GM19099 (cell line): ENCODE results near the gene THRA.

Experiments used
- POLR2A ChIP-seq: IDR thresholded peaks from 3 replicates; pipeline ENCODE4 v1.6.1; 2011; ENCODE audit warnings: low read depth; ENCODE audit not compliant: insufficient read length; ENCODE audit errors: extremely low read depth

Gene THRA

GRCh38 chr17:40056379-40057015 is 6.3 kb upstream of the THRA start:
- no peak for TF ChIP-seq POLR2A

GRCh38 chr17:40058186-40058784 is 4.5 kb upstream of the THRA start:
- TF ChIP-seq POLR2A, result no peak

GRCh38 chr17:40058865-40059264 is 3.9 kb upstream of the THRA start:
- TF ChIP-seq POLR2A, result no peak

- no peak for TF ChIP-seq POLR2A
These were observed 2.9 kb upstream of the THRA start for GRCh38 chr17:40059729-40060475.

GRCh38 chr17:40060887-40061608 is 1.7 kb upstream of the THRA start:
- no peak for TF ChIP-seq POLR2A

GRCh38 chr17:40061609-40062038 is 1.1 kb upstream of the THRA start:
- TF ChIP-seq POLR2A, result no peak

- TF ChIP-seq POLR2A, result no peak
These were observed 514 bp downstream of the THRA start for GRCh38 chr17:40063187-40063771.

GRCh38 chr17:40063901-40064531 is 1.3 kb downstream of the THRA start:
- no peak for TF ChIP-seq POLR2A

GRCh38 chr17:40064971-40065768 is 2.4 kb downstream of the THRA start:
- no peak for TF ChIP-seq POLR2A

GRCh38 chr17:40065769-40066510 is 3.2 kb downstream of the THRA start:
- TF ChIP-seq POLR2A, result no peak

GRCh38 chr17:40067710-40068109 is 4.9 kb downstream of the THRA start:
- TF ChIP-seq POLR2A, result no peak

GRCh38 chr17:40068129-40068581 is 5.4 kb downstream of the THRA start:
- no peak for TF ChIP-seq POLR2A

- no peak for TF ChIP-seq POLR2A
These were observed 5.8 kb downstream of the THRA start for GRCh38 chr17:40068584-40068916.
